Lower lobe of right lung (tissue), 2 donors: ENCODE data around the gene RPUSD4. TPM values are rescaled to one million over a fixed set of nuclear protein-coding genes. Genes with fewer than 3 reads are reported as not detected.
A peak's percentile ranks its signal among the peaks of the same experiment; 100 is the strongest.

Experiments used
- ATAC-seq, 2 donors: fragments of 200-7000 bp; cut with Tn5 transposase; one replicate each; pipeline ENCODE4 v1.9.1; 2020 to 2022; ENCODE audit warnings: mild to moderate bottlenecking in 2 of 2, moderate library complexity in 2 of 2
- DNase-seq: peaks from one replicate; pipeline ENCODE4 v3.0.0-alpha.2; 2020
- H3K27ac ChIP-seq: fragments of 200-600 bp; one replicate; pipeline ENCODE4 v1.8.0; 2022
- H3K27me3 ChIP-seq: fragments of 200-600 bp; one replicate; pipeline ENCODE4 v1.8.0; 2022; ENCODE audit warnings: low read depth
- H3K36me3 ChIP-seq: fragments of 200-600 bp; one replicate; pipeline ENCODE4 v1.8.0; 2022; ENCODE audit warnings: mild to moderate bottlenecking
- H3K4me1 ChIP-seq: fragments of 200-600 bp; one replicate; pipeline ENCODE4 v1.8.0; 2022
- H3K4me3 ChIP-seq: fragments of 200-600 bp; one replicate; pipeline ENCODE4 v1.8.0; 2022; ENCODE audit warnings: mild to moderate bottlenecking
- H3K9me3 ChIP-seq: fragments of 200-600 bp; one replicate; pipeline ENCODE4 v1.8.0; 2022
- intact Hi-C: fragments of 100-400 bp; cut with DNase I; formaldehyde crosslinking; loops from one replicate; pipeline ENCODE4 v1.11.0; 2022
- total RNA-seq: library from RNA; stranded (reverse); fragmentation: NEBNext Ultra II Directional; extraction: Animal tissue kit (Norgen Biotek cat#: 25700); gene quantifications from one replicate; pipeline ENCODE4 v1.2.1, GENCODE V29; 2021
- TF ChIP-seq, protein P1 (sequence below): fragments of 200-600 bp; IDR thresholded peaks from one replicate; pipeline ENCODE4 v1.8.0; 2022; ENCODE audit warnings: antibody characterized with exemption, mild to moderate bottlenecking
- donor health status: DM: no; HTN: yes; CAD: no; lungs with severe emphysema.

Gene RPUSD4
- total RNA-seq, 1 donor from 2014 or later = 25.8 TPM

DNA sequence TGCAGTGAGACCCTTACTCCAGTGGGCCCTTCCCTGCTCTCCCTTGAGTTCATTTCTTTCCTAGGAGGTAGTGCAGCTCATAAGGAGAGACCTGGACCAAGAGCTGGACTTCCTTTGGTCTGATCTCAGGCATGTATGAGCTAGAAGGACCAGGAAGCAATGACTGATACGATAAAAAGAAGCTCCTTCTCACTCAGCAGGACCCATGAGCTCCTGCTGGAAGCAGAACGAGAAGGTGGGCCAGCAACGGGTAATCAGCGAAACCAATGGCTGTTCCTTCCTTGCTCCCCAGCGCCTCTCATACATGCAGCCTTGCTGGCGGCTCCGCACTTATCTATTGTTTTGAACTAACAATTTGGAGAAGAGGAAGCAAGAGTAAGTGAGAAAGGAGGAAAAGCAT is 56.8 kb downstream of the RPUSD4 start:
- DNase-seq (no peak), ATAC-seq (no peak)
- no peak overlapping the region for H3K27ac ChIP-seq
- peaks cover 5% of the 10 kb centered on the region for H3K9me3 ChIP-seq
- intact Hi-C loops = no loop called here
- TF ChIP-seq, protein P1, sequence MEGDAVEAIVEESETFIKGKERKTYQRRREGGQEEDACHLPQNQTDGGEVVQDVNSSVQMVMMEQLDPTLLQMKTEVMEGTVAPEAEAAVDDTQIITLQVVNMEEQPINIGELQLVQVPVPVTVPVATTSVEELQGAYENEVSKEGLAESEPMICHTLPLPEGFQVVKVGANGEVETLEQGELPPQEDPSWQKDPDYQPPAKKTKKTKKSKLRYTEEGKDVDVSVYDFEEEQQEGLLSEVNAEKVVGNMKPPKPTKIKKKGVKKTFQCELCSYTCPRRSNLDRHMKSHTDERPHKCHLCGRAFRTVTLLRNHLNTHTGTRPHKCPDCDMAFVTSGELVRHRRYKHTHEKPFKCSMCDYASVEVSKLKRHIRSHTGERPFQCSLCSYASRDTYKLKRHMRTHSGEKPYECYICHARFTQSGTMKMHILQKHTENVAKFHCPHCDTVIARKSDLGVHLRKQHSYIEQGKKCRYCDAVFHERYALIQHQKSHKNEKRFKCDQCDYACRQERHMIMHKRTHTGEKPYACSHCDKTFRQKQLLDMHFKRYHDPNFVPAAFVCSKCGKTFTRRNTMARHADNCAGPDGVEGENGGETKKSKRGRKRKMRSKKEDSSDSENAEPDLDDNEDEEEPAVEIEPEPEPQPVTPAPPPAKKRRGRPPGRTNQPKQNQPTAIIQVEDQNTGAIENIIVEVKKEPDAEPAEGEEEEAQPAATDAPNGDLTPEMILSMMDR = no peak
- no peaks in the 10 kb centered on the region for H3K36me3 ChIP-seq
- no peaks in the 10 kb centered on the region for H3K27me3 ChIP-seq
- no peaks in the 10 kb centered on the region for H3K4me1 ChIP-seq
- no peak overlapping the region for H3K4me3 ChIP-seq

DNA sequence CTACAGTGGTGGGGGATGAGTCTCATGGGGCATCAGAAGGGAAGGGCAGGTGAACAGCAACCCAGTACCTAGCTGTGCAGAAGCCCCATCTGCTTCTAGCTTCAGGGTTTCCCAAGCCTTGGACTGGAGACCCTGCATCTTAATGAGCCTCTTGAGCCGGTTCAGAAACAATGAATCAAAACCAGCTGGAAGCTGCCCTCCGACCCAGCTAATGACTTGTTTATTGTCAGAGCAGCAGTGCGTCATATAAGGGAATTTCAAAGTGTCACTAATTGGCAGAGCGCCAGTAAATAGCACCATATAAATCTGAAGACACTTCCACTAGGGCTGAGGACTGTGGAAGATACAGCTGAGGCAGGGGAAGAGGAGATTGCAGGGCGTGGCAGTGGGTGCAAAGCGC is 57.5 kb downstream of the RPUSD4 start:
- H3K9me3 ChIP-seq = peaks cover 5% of the 10 kb centered on the region
- no peak overlapping the region for H3K27ac ChIP-seq
- TF ChIP-seq, protein P1 = no peak
- no peaks in the 10 kb centered on the region for H3K36me3 ChIP-seq
- no peaks in the 10 kb centered on the region for H3K27me3 ChIP-seq
- intact Hi-C loops = no loop called here
- H3K4me3 ChIP-seq = no peak overlapping the region
- no peaks in the 10 kb centered on the region for H3K4me1 ChIP-seq
- DNase-seq (no peak), ATAC-seq (peak in 1 of 2 donors; percentile 9)

DNA sequence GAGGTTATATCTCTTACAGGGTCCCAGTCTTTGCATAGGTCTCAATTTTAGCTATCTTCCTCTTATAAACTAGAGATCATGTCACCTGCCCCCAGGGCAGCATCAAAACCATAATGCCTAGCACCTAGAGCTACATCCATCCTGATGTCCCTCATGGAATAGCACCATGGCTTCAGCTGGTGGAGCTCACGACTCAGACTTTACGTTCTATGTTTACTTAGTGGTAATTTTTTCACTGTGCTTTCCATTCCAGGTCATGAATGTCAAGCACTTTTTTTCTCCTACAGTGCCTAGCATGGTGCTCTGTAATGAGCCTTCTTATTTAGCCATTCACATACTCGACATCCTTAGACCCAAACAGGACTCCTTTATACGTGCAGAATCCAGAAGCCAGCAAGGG is 58.4 kb downstream of the RPUSD4 start:
- ATAC-seq (no peak), DNase-seq (no peak)
- H3K4me3 ChIP-seq = no peak overlapping the region
- H3K4me1 ChIP-seq = no peaks in the 10 kb centered on the region
- intact Hi-C loops = no loop called here
- H3K27ac ChIP-seq = no peak overlapping the region
- peaks cover 5% of the 10 kb centered on the region for H3K9me3 ChIP-seq
- H3K36me3 ChIP-seq = no peaks in the 10 kb centered on the region
- TF ChIP-seq, protein P1 = no peak
- H3K27me3 ChIP-seq = no peaks in the 10 kb centered on the region

DNA sequence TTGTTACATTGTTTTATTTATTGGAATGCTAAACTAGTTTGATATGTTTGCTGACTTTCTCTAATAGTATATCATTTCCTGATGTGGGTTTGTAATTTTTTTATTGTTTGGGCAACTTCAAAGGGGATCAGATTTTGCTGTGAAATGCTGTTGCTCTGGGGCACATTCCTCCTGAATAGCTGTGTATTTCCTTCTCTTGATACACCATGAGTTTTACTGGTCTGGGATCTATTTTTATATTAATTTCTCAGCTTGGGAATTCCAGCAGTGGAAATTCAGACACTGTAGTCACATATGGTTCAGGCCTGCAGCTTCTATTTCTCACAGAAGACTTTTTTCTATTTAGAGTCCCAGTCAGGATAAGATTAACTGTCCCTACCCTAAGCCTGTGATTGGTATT is 58.9 kb downstream of the RPUSD4 start:
- no peak for DNase-seq
- no peak overlapping the region for H3K27ac ChIP-seq
- TF ChIP-seq, protein P1 = no peak

DNA sequence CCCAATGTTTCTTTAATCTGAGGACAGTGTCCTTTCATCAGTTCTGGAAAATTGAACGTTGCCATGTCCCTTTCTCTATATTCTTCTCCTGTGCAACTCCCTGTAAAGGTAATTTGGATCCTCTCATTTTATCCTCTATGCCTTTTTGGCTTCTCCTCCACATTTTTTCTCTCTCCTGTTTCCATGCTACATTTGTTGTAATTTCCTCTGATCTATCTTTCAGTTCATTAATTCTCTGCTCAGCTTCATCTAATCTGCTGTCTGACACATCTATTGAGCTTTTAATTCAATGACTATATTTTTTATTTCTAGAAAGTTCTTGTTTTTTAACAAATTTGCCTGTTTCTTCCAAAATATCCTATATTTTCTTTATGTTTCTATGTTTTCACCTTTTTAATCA is 59.3 kb downstream of the RPUSD4 start:
- Histone ChIP-seq H3K36me3 (no peaks in the 10 kb centered on the region), H3K27me3 (no peaks in the 10 kb centered on the region), H3K9me3 (peaks cover 5% of the 10 kb centered on the region), H3K4me1 (no peaks in the 10 kb centered on the region), H3K27ac (no peak overlapping the region), H3K4me3 (no peak overlapping the region)
- TF ChIP-seq, protein P1 = no peak
- intact Hi-C loops = no loop called here
- DNase-seq = no peak
- ATAC-seq = no peak

More for the DNA sequence above, 58.9 kb downstream of the RPUSD4 start:
- Histone ChIP-seq H3K4me1 (no peaks in the 10 kb centered on the region), H3K27me3 (no peaks in the 10 kb centered on the region), H3K36me3 (no peaks in the 10 kb centered on the region), H3K4me3 (no peak overlapping the region), H3K9me3 (peaks cover 5% of the 10 kb centered on the region)
- intact Hi-C loops = no loop called here
- no peak for ATAC-seq

Other genes with a start within 250 kb of the RPUSD4 start
- 18.5 TPM for gene CDON, start 148.8 kb downstream of the RPUSD4 start, total RNA-seq
- 35.2 TPM for gene FAM118B, start 132 bp upstream of the RPUSD4 start, total RNA-seq
- 108 TPM for gene SRPRA, start 57.2 kb upstream of the RPUSD4 start, total RNA-seq
- 16.6 TPM for gene FOXRED1, start 57.5 kb upstream of the RPUSD4 start, total RNA-seq
- 15.2 TPM for gene TIRAP, start 71.4 kb upstream of the RPUSD4 start, total RNA-seq
- gene DCPS, start 92.4 kb upstream of the RPUSD4 start, total RNA-seq = 14.7 TPM
- 26.2 TPM for gene ST3GAL4, start 144.0 kb upstream of the RPUSD4 start, total RNA-seq